Measurements from ENCODE around the gene SLC45A2. TPM values are rescaled to one million over a fixed set of nuclear protein-coding genes. Genes with fewer than 3 reads are reported as not detected.

Gene SLC45A2
- total and polyA plus RNA-seq, 2 of the 8 experiments (the other 6 are each of a cell fraction or from before 2014, with no cell fraction given), result 0.09 TPM; not detected in 1

DNA sequence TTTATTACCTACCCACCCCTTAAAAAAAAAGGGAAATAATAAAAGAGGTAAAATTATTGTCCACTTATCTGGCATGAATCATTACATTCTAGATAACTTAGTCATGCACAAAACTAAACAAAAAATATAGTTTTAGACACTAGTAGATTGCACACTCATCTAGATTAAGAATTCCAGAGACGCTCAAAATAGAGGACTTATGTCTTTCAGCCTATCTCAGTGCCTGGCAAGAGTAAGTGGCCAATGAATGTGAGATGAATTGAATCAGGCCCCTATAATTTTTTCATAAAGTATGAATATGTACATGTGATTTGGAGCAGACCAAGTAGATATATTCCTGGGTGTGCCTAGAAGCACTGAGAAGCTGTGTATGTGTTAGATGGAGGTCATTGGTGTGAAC lies 50.3 kb downstream of the SLC45A2 start:
- DNase-seq (ENCODE audit: low read depth in 1 of 2, low spot score in 2 of 2), result no peak
- Histone ChIP-seq H3K4ac (replicated peaks; ENCODE audit: insufficient read length, low read depth, low read length) (no peak overlapping the region), H4K5ac (ENCODE audit: insufficient read length, low read depth, low read length) (no peak overlapping the region), H3K79me1 (ENCODE audit: low read depth, low read length) (no peaks in the 10 kb centered on the region), H3K4me1 (replicated peaks in 1 of 4; ENCODE audit: control insufficient read depth in 3 of 4, insufficient read depth in 4 of 4, low read length in 3 of 4) (peaks cover 2 to 13% (median 8%) of the 10 kb centered on the region in 4 experiments; a peak in 6 of 7 replicates), H4K8ac (ENCODE audit: extremely low read depth, insufficient read depth, low read length) (no peak overlapping the region), H2BK15ac (ENCODE audit: low read length) (no peak overlapping the region), H3K56ac (replicated peaks; ENCODE audit: insufficient read length, low read depth, low read length) (no peak overlapping the region), H3K79me2 (ENCODE audit: control insufficient read depth in 1 of 2, insufficient read depth in 2 of 2, low read length in 2 of 2) (no peaks in the 10 kb centered on the region), H3K4me3 (ENCODE audit: extremely low read depth in 1 of 4, insufficient read depth in 2 of 4, low read depth in 3 of 4, low read length in 4 of 4) (no peak overlapping the region), H4K91ac (replicated peaks; ENCODE audit: insufficient read length, low read length) (no peak overlapping the region), H2AK5ac (ENCODE audit: low read depth, low read length) (no peak overlapping the region), H3K14ac (ENCODE audit: insufficient read length) (no peak overlapping the region), H3K18ac (ENCODE audit: extremely low read depth, low read length) (no peak overlapping the region), H4K20me1 (replicated peaks in 1 of 2; ENCODE audit: control insufficient read depth in 1 of 2, insufficient read depth in 2 of 2, low read length in 2 of 2) (no peaks in the 10 kb centered on the region), H3K4me2 (ENCODE audit: insufficient read depth in 1 of 2, low read depth in 2 of 2, low read length in 2 of 2) (no peak overlapping the region), H3K27me3 (replicated peaks in 1 of 4; ENCODE audit: control insufficient read depth in 3 of 4, extremely low read depth in 1 of 4, insufficient read depth in 3 of 4, low read length in 3 of 4) (peaks cover 0 to 17% (median 13%) of the 10 kb centered on the region in 4 experiments; a peak in 5 of 7 replicates), H3K9me3 (ENCODE audit: insufficient read depth in 2 of 2, low read depth in 1 of 2, low read length in 1 of 2) (no peaks in the 10 kb centered on the region), H2BK5ac (ENCODE audit: low read depth, low read length) (no peak overlapping the region), H2BK120ac (replicated peaks; ENCODE audit: low read depth, low read length) (no peak overlapping the region), H2BK12ac (ENCODE audit: low read depth, low read length) (no peak overlapping the region), H2AFZ (ENCODE audit: low read length) (no peak overlapping the region), H3K9ac (replicated peaks in 1 of 4; ENCODE audit: extremely low read depth in 1 of 4, low read depth in 3 of 4, low read length in 3 of 4) (no peak overlapping the region), H3K27ac (ENCODE audit: low read depth, low read length) (no peak overlapping the region), H2BK20ac (ENCODE audit: low read length) (no peak overlapping the region), H3K36me3 (ENCODE audit: control insufficient read depth in 2 of 4, insufficient read depth in 4 of 4, low read length in 3 of 4) (no peaks in the 10 kb centered on the region), H3K23ac (ENCODE audit: insufficient read length) (no peak overlapping the region), H3K23me2 (ENCODE audit: low read depth, low read length) (peaks cover 7% of the 10 kb centered on the region)
- CTCF ChIA-PET (ENCODE audit: partially characterized antibody), result interaction anchor here (0.7 to 4.6 kb wide), 41 partner anchors 9 to 463 kb away, joined by 3 to 44 read pairs (median 4); partner anchors contain the start of gene ADAMTS12
- 92% methylated on average over 1 of the region's 1 CpG; no CpG with 5 or more reads in 1 of the 2 experiments for WGBS, 2 experiments (ENCODE audit: extremely low coverage in 1 of 2, insufficient coverage in 1 of 2, insufficient read length in 1 of 2, insufficient replicate concordance in 2 of 2, low coverage in 1 of 2, low lambda C conversion rate in 2 of 2, missing lambda C conversion rate in 1 of 2)
- TF ChIP-seq SP2 (IDR thresholded peaks at IDR 0.05; ENCODE audit: low read length) (no peak), RNF2 (IDR thresholded peaks at IDR 0.05; ENCODE audit: borderline replicate concordance, low read depth, low read length, missing control alignments, poor library complexity, severe bottlenecking) (no peak), SIX5 (IDR thresholded peaks at IDR 0.05; ENCODE audit: low read depth, low read length) (no peak), HDAC6 (IDR thresholded peaks at IDR 0.05; ENCODE audit: low read depth, low read length) (no peak), GTF2F1 (IDR thresholded peaks at IDR 0.05; ENCODE audit: borderline replicate concordance, low read depth, low read length) (no peak), NRF1 (IDR thresholded peaks at IDR 0.05; ENCODE audit: low read depth, low read length) (no peak)
- no peak for FAIRE-seq
- POLR2A ChIA-PET (ENCODE audit: partially characterized antibody), result interaction anchor here (1.9 kb wide), 1 partner anchor 493 kb away, joined by 8 read pairs; the partner anchor contains the start of gene TARS1
